Superior temporal gyrus (tissue), 1 donor: ENCODE data around the gene CHST11.
"Not testable (repeated sequence)": the region's sequence is repeated elsewhere in the genome, so short reads cannot be mapped to it uniquely, and the experiment has no call there.

Experiments
- DNase-seq: peaks from one replicate; pipeline ENCODE4 v3.0.0-alpha.2; 2016; ENCODE audit errors: extremely low spot score

The CHST11 gene

DNA sequence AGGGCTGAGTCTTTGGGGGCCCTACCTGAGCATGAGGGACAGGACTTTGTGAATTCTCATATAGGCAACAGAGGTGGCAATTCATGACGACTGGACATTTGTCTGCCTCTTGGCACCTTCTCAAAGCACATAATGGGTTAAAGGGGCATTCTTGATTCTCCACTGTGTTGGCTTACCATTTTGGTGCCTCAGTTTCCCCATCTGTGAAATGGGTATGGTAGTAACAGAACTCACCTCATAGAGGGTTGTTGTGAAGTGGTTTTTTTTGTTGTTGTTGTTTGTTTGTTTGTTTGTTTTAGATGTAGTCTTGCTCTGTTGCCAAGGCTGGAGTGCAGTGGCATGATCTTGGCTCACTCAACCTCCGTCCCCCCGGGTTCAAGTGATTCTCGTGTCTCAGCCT lies 106.0 kb downstream of the CHST11 start:
- DNase-seq, result no peak

- DNase-seq, result not testable (repeated sequence)
Observed at GRCh38 chr12:104564662-104565061, 107.9 kb downstream of the CHST11 start.

GRCh38 chr12:104565606-104566243 lies 109.0 kb downstream of the CHST11 start:
- no peak for DNase-seq

- no peak for DNase-seq
Observed at GRCh38 chr12:104566244-104566993, 109.7 kb downstream of the CHST11 start.

- DNase-seq, result no peak
Observed at GRCh38 chr12:104567832-104568486, 111.2 kb downstream of the CHST11 start.

GRCh38 chr12:104568487-104568868 lies 111.7 kb downstream of the CHST11 start:
- no peak for DNase-seq

DNA sequence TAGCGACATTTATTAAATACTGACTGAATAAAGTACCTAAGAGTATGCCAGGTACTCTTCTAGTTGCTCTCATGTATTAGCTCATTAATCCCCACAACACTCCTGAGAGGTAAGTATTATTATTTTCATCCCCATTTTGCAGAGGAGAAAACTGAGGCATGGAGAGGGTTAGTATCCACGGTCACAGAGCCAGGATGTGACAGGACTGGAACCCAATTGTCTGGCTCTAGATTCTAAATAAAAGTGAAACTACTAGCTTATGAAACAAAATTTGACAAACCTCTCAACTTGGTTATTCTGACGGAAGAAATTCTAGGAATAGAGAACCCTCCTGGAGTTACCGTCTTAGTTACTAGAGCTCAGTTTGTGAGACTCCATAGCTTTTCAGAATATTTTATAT lies 112.2 kb downstream of the CHST11 start:
- no peak for DNase-seq

DNA sequence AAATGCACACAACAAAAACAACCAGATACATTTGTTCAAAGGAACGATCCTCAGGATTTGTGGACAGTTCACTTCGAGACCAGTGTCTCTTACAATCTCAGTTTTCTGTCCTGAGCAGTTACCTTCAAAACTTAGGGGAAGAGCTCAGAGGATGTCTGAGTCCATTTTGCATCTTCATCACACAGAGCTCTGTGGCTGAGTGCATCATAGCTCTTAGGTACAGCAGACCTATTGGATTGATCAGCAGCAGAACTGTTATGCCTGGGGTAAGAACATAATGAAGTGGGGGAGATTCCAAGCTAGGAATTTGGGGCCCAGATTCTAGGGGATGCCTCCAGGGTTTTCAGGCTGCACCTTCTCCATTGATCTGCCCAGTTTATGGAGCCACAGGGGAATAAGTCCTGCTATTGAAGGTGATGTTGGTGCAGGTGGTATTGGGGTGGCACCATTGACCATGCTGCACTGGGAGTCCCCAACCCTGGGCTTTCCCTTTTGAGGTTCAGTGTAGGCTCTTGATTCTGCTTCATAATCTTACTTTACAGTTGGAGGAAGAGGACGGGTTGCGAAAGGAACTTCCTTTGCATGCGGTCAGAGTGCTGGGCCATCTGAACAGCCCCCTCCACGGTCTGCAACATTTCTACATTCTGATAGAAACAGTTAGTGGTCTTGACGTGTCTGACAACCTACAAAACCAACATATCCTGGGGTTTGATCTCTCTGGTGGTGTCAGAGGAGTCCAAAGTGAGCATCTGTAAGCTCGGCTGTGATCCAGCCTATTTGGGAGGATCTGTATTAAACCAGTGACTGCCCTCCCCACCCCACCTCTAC lies 112.8 kb downstream of the CHST11 start:
- DNase-seq, result no peak

GRCh38 chr12:104570174-104570907 lies 113.6 kb downstream of the CHST11 start:
- no peak for DNase-seq

DNA sequence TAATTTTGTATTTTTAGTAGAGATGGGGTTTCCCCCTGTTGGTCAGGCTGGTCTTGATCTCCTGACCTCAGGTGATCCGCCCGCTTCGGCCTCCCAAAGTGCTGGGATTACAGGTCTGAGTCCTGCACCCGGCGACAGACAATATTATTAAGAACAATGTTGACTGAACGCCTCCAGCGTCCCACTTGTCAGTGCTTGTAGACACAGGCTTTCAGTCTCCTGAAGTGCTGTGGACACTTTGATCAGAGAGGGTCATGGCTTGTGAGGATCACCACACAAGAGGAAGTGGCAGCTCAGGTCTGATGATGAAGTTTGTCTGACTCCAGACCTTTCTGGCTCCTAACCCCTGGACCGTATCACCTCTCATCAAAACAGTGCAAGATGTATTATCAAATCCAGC lies 114.6 kb downstream of the CHST11 start:
- no peak for DNase-seq

- not testable (repeated sequence) for DNase-seq
Observed at GRCh38 chr12:104574353-104574752, 117.6 kb downstream of the CHST11 start.

DNA sequence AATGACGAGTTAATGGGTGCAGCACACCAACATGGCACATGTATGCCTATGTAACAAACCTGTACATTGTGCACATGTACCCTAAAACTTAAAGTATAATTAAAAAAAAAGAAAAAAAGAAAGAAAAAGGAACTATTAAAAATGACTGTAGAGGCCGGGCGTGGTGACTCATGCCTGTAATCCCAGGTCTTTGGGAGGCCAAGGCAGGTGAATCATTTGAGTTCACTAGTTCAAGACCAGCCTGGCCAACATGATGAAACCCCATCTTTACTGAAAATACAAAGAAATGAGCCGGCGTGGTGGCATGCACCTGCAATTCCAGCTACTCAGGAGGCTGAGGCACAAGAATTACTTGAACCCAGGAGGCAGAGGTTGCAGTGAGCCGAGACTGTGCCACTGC lies 118.0 kb downstream of the CHST11 start:
- not testable (repeated sequence) for DNase-seq

- DNase-seq, result no peak
Observed at GRCh38 chr12:104575442-104576186, 118.9 kb downstream of the CHST11 start.

DNA sequence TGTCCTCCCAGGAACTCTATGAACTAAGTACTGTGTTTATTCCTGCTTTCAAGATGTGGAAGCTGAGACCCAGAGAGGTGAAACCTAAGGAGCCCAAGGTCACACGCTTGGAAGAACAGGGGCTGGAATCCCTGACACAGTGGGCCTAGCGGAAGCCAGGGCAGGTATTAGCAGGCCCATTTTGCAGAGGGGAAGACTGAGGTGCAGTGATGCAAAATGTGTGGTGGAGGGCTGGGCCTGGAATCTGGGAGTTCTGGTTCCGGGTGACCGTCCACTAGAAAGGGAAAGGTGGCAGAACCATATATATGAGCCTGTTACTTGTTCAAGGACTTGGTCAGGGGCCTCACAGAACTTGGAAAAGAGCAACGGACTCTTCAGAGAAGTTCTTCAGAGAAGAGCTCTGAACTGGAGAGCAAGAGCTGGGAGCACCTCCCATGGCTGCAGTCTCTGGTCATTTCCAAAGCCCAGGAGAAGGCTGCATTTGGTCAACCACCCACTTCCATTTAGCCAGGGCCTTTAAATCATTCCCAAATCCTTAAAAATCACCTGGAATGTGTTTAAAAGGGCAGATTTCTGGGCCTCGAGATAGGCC lies 119.5 kb downstream of the CHST11 start:
- no peak for DNase-seq

DNA sequence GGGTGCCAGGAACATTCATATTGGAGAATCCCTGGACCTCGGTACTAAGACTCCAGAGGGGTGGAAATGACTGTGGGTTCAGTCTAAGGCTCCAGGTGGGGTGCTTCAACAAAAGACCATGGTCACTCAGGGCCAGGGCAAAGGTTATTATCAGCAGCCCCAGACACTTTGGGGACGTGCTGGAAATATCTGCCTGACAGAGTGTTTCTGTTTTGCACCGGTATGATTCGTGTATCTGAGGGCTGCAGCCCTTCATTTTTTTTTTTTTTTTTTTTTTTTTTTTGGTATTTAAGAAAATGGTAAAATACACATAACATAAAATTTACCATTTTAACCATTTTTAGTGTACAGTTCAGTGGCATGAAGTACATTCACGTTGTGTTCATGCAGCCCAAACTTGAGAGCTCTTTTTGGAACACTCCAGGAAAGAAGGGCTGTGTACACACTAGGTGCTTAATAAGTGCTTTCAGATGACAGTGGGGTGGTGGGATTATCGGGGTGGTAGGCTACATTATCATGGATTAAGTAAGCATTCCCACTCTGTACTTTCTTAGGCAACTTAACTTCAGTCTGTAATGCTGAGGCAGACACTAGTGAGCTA lies 120.3 kb downstream of the CHST11 start:
- no peak for DNase-seq

DNA sequence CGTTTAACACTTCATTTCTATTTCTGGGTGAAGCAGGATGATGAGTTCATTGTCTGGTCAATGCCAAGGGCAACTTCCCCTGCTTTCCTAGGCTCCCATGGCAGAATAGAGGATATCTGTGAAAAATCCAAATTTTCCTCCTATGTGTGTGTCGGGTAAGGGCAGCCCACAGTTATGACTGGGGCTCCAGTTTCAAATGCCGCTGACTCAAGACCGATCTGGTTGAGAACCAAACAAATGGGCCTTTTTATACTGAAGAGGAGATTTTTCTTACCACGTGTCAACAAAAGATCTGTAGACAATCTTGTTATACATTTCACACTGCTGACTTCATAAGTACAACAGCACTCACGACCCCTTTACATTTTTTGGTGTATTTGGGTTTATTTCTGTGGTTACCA lies 120.8 kb downstream of the CHST11 start:
- no peak for DNase-seq

DNA sequence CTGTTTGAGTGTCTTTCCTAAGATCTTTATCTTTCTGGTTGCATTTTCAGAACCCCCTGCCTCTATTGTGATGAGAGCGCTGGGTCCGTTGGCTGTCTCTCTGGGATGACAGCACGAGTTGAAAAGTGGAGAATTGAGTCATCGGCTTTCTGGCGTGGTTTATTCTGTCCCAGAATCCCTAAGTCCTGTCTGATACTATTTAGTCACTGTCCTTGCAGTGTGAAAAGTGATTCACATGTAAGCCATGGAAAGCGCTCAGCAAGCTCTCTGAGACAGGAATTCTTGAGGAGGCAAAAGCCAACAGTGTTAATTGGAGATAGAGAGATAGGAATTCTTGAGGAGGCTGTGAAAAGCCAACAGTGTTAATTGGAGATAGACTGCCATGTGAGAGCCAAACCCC lies 121.7 kb downstream of the CHST11 start:
- peak; percentile 32 for DNase-seq

DNA sequence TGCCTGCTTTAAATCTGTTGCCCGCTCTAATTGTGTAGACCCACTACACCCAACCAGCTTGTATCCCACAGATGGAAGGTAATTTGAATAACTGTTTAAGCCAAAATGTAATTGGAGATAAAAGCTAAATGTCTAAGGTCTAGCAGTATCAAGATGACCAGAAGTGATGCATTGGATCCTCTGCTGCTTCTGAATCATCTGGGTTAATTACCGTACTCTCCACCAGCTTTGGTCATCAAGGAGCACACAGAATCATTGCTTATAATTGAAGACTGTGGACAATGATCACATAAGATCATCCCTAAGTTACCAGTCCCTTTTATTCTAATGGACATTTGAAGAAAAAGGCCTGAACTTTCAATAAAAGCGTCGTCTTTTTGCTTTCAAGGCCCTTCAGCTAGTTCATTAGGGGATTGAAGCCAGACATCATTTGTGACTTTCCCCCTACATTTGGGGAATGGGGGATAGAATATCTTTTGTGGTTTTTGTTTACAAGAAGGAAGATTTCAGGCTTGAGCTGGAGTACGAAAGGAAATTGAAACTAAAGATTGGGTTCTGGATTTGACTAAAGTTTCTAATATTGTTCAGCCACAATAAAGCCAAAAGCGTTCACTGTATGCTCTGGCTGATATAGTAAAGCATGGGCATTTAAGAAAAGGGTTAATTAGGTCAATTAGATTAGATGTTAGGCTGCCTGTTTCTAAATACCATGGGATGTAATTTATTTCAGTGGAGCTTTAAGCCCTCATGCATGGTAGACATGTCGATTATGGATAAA lies 123.2 kb downstream of the CHST11 start:
- no peak for DNase-seq

DNA sequence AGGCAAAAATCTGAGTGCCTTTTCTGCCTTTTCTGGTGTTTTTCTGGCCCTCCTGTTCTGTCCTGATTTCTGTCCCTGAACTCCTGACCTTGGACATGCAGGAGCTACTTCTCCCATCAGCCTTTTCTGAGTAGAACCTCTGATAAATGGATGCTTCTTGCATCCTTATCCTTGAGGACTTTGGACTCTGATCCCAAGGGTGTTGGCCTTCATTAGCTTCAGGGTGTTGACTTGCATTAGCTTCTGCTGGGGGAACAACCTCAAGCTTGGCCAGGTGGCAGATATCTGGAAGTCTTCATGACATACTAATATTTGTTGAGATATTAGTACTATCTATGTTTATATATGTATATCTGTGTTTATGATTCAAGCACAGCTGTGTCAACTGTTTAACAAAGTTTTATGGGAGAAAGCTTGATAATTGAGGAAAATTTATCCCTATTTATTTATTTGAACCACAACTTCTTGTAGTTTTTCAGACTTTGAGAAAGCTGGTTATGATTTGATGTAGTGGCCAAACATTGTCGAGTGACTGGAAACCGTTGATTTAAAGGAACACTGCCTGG lies 124.3 kb downstream of the CHST11 start:
- no peak for DNase-seq
